Fibroblast of villous mesenchyme (primary cell): Measurements from ENCODE around the gene HHAT. TPM values are rescaled to one million over a fixed set of nuclear protein-coding genes. Genes with fewer than 3 reads are reported as not detected.

Experiments
- DNase-seq: peaks from one replicate; pipeline ENCODE4 v3.0.0-alpha.2; 2010; ENCODE audit warnings: low read depth
- H3K4me3 ChIP-seq: 2 replicates; pipeline ENCODE4 v1.5.1; 2011; ENCODE audit warnings: low read depth, mild to moderate bottlenecking, low read length
- CTCF ChIP-seq: IDR thresholded peaks from 2 replicates; pipeline ENCODE4 v1.5.1; 2012; ENCODE audit warnings: low read depth, mild to moderate bottlenecking, low read length; ENCODE audit not compliant: insufficient read depth
- total RNA-seq: library from RNA; depleted of rRNA; stranded (reverse); fragments of >200 nt; gene quantifications from 2 replicates; pipeline ENCODE4 v1.2.3, GENCODE V29; 2012

Gene HHAT
- total RNA-seq, 1 donor: 15.1 TPM

- no peak for DNase-seq
- TF ChIP-seq CTCF: no peak
- H3K4me3 ChIP-seq: no peak overlapping the region
These were observed 29.2 kb upstream of the HHAT start for GRCh38 chr1:210299501-210299900.

DNA sequence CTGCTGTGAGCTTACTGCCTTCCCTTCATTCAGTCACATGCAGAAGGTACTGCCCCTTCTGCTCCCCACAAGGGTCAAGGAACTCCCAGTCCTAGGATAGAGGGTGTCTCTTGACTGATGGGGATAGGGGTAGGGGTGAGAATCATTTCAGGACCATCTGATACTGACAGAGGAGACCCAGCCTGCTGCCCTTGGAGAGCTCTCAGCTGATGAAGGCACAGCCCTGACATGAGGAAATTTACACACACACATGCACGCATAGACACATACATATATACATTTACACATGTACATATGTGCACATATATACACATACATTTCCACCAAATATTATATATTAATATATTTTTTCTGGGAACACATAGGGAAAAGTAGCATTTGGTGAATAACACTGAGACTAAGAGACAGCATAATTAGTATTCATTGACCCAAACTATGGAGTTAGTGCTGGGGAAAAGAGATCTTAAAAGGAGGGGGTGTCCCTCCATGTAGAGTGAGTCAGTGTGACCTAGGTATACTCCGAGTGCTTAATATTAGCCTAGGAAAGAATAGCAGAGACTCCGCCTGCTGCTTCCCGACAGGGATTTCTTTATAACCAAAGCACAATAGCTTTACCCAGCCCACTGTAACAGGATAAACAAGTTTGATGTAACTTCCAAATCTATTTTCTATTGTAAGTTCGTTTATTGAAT is 27.6 kb upstream of the HHAT start:
- no peak for TF ChIP-seq CTCF
- no peak overlapping the region for H3K4me3 ChIP-seq
- DNase-seq: no peak

GRCh38 chr1:210301615-210302000 is 27.1 kb upstream of the HHAT start:
- no peak overlapping the region for H3K4me3 ChIP-seq
- TF ChIP-seq CTCF: no peak
- DNase-seq: no peak

- no peak for DNase-seq
- H3K4me3 ChIP-seq: no peak overlapping the region
- TF ChIP-seq CTCF: no peak
These were observed 26.2 kb upstream of the HHAT start for GRCh38 chr1:210302501-210302900.

DNA sequence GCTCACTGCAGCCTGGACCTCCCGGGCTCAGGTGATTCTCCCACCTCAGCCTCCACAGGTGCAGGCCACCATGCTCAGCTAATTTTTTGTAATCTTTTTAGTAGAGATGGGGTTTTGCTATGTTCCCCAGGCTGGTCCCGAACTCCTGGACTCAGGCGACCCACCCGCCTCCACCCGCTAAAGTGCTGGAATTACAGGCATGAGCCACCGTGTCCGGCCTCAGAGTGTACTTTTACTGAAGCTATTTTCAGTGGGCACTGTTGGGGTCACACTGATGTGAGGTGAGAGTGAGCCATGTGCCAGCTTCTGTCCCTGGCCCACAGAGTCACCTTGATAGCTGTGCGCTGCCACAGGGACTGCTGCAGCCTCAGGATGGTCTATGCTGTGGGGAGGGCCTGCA is 25.3 kb upstream of the HHAT start:
- TF ChIP-seq CTCF: no peak
- DNase-seq: no peak
- H3K4me3 ChIP-seq: no peak overlapping the region

DNA sequence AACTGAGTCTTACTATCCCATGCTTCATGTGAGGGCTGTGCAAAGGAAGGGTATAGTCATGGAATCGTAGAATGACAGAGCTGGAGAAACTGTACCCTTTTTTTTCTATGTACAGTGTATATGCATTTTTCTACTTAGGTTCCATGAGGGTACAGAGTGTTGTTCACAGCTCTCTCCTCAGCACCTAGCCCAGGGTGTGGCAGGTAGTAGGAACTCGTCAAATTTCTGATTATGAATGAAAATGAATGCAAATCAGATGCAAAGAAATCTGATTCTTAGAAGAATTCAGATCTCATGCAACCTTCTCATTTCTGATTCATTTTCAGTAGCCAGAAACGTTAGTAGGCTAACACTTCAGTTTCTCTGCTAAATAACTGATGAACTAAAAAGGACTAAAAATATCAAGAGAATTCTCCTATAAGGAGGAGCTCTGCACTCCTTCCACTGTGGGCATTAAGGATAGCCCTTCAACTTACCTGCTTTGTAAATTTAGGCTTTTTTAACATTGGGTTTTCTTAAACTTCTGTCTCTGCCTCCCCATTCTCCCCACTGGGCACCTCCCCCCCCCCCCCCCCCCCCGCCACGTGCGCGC is 18.0 kb upstream of the HHAT start:
- H3K4me3 ChIP-seq: no peak overlapping the region
- TF ChIP-seq CTCF: no peak
- DNase-seq: no peak
